Hepatocyte (in vitro differentiated cells): ENCODE data around the gene TM2D3.

Experiments
- CTCF ChIP-seq: fragments of 200-600 bp; sonication (generic); IDR thresholded peaks from 2 replicates; pipeline ENCODE4 v1.5.1; 2016; ENCODE audit warnings: antibody characterized with exemption, mild to moderate bottlenecking; ENCODE audit not compliant: poor library complexity
- EZH2 ChIP-seq: fragments of 200-600 bp; sonication (generic); IDR thresholded peaks from 2 replicates; pipeline ENCODE4 v1.6.1; 2016; ENCODE audit warnings: antibody characterized with exemption, mild to moderate bottlenecking, borderline replicate concordance

GRCh38 chr15:101610611-101611000 is 41.6 kb downstream of the TM2D3 start:
- TF ChIP-seq CTCF (no peak), EZH2 (no peak)
